Brain microvascular endothelial cell (primary cell): ENCODE results near the gene BMP6.

ENCODE experiments used
- DNase-seq: peaks from one replicate; pipeline ENCODE4 v3.0.0-alpha.2; 2020
- H3K27ac ChIP-seq: fragments of 250-450 bp; sonication (Bioruptor Pico); 2 replicates; pipeline ENCODE4 v1.5.1; 2020; ENCODE audit warnings: mild to moderate bottlenecking, moderate library complexity
- H3K27me3 ChIP-seq: fragments of 250-450 bp; sonication (Bioruptor Pico); replicated peaks from 2 replicates; pipeline ENCODE4 v1.5.1; 2020; ENCODE audit warnings: mild to moderate bottlenecking
- H3K36me3 ChIP-seq: fragments of 250-450 bp; sonication (Bioruptor Pico); replicated peaks from 2 replicates; pipeline ENCODE4 v1.5.1; 2020; ENCODE audit warnings: mild to moderate bottlenecking
- H3K4me3 ChIP-seq: 2 replicates; pipeline ENCODE4 v1.5.1; 2011; ENCODE audit warnings: low read depth, mild to moderate bottlenecking, control low read depth, low read length, moderate library complexity
- in situ Hi-C: cut with HindIII; loops from 2 replicates; pipeline ENCODE4 v1.10.0; 2017; ENCODE audit warnings: low sequenced_read_pairs, low pct_ligation_motif_present
- TF ChIP-seq, protein P1 (sequence below): IDR thresholded peaks from 2 replicates; pipeline ENCODE4 v1.5.1; 2011; ENCODE audit warnings: low read depth, mild to moderate bottlenecking, moderate library complexity, low read length, control low read depth, inconsistent platforms; ENCODE audit errors: missing control alignments

BMP6 gene

DNA sequence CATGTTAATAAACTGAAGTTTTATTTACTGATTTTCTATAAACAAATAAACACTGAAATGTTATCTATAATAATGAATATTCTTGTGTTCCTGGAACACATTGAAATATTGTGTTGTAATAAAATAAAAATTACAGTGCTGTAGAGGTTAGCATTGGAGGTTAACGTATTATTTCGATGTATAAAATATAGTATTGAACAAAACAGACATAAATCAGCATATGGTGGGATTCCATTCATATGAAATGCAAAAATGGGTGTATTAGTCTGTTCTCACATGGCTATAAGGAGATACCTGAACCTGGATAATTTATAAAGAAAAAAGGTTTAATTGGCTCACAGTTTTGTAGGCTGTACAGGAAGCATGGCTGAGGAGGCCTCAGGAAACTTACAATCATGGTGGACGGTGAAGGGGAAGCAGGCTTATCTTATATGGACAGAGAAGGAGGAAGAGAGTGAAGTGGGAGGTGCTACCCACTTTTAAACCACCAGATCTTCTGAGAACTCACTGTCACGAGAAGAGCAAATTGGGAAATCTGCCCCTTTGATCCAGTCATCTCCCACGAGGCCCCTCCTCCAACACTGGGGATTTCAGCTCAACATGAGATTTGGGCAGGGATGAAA lies 24.6 kb upstream of the BMP6 start:
- no peak for DNase-seq
- TF ChIP-seq, protein P1, sequence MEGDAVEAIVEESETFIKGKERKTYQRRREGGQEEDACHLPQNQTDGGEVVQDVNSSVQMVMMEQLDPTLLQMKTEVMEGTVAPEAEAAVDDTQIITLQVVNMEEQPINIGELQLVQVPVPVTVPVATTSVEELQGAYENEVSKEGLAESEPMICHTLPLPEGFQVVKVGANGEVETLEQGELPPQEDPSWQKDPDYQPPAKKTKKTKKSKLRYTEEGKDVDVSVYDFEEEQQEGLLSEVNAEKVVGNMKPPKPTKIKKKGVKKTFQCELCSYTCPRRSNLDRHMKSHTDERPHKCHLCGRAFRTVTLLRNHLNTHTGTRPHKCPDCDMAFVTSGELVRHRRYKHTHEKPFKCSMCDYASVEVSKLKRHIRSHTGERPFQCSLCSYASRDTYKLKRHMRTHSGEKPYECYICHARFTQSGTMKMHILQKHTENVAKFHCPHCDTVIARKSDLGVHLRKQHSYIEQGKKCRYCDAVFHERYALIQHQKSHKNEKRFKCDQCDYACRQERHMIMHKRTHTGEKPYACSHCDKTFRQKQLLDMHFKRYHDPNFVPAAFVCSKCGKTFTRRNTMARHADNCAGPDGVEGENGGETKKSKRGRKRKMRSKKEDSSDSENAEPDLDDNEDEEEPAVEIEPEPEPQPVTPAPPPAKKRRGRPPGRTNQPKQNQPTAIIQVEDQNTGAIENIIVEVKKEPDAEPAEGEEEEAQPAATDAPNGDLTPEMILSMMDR = no peak
- in situ Hi-C loops = no loop called here
- Histone ChIP-seq H3K36me3 (no peaks in the 10 kb centered on the region), H3K4me3 (no peak overlapping the region), H3K27ac (no peak overlapping the region), H3K27me3 (no peaks in the 10 kb centered on the region)

DNA sequence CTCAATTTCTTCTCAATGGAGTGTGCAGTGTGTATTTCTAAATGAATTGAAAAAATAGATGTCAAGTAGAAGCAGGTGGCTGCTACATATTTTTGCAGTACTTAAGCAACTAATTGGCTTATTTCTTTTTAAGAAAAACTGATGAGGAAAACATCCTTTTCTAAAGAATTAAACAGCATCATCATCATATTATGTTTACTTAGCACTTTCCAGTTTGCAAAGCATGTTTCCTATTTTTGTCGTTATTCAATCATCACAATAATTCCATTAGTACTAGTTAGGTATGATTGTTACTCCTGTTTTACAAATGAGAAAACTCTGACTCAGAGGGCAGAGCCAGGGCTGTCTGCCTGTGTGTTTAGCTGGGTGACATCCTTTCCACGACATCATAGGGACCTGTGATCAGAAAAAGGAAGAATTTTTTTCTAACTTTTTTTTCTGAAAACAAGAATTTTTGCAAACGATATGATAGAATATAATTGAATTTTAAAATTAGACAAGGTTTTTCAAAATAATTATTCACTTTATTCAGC lies 22.7 kb upstream of the BMP6 start:
- in situ Hi-C loops = no loop called here
- H3K27ac ChIP-seq = no peak overlapping the region
- DNase-seq = no peak
- H3K27me3 ChIP-seq = no peaks in the 10 kb centered on the region
- TF ChIP-seq, protein P1 = no peak
- no peak overlapping the region for H3K4me3 ChIP-seq
- no peaks in the 10 kb centered on the region for H3K36me3 ChIP-seq

DNA sequence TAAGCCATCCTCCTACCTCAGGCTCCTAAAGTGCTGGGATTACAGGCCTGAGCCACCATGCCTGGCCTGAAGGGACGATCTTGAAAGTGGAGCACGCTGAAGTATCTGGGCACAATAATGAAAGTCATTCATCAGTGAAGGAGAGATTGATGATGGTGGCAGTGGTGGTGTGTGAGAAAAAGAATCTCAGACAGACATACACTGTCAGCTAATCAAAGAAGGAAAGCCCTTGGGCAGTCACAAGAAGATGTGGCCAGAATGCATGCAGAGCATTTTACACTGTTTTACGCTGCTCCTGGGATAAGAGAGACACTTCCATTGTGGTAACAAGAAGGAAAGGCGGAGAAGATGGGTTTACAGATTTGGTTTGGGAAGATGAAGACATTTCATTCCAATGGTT lies 20.4 kb upstream of the BMP6 start:
- no peak overlapping the region for H3K27ac ChIP-seq
- DNase-seq = no peak
- H3K27me3 ChIP-seq = no peaks in the 10 kb centered on the region
- TF ChIP-seq, protein P1 = no peak
- H3K4me3 ChIP-seq = no peak overlapping the region
- no peaks in the 10 kb centered on the region for H3K36me3 ChIP-seq
- in situ Hi-C loops = no loop called here

DNA sequence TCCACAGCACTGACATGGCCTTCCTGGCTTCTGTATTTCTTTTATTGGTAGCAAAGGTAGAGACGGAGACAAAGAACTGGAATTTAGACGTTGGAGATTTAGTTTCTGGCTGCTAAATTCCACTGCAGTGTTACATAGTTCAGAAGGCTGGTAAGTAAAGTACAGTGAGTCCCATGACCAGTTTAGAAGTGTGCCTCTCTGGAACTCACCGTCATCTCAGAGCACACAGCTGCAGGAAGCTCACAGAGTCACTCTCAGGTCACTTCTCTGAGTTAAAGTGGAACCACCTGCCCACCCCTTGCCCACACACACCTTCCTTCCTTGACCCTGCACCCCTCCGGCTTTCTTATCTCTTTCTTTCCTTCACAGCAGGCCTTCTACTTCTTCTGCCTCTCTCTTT lies 19.6 kb upstream of the BMP6 start:
- TF ChIP-seq, protein P1 = no peak
- DNase-seq = no peak
- Histone ChIP-seq H3K36me3 (no peaks in the 10 kb centered on the region), H3K27me3 (no peaks in the 10 kb centered on the region), H3K4me3 (no peak overlapping the region), H3K27ac (no peak overlapping the region)
- in situ Hi-C loops = no loop called here

DNA sequence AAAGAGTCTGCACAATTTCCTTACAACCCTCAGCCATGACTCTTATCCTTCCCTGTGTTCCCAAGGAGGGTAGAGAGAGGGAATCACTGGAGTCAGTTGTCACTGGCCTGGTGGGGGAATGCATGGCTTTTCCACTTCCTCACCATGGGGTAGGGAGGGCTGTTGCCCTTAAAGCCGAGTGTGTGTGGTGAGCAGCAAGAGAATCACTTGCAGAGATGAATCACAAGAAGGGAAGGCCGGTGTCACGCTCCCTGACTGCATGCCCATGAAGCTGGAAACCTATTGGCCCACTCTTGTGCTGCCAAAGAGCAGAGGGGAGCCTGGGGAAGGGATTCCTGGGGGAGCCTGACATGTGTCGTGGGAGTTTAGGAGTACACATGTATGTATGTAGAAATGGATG lies 18.1 kb upstream of the BMP6 start:
- no peak overlapping the region for H3K4me3 ChIP-seq
- peak; percentile 68 for DNase-seq
- H3K27ac ChIP-seq = no peak overlapping the region
- no peaks in the 10 kb centered on the region for H3K27me3 ChIP-seq
- in situ Hi-C loops = no loop called here
- H3K36me3 ChIP-seq = no peaks in the 10 kb centered on the region
- TF ChIP-seq, protein P1 = no peak

DNA sequence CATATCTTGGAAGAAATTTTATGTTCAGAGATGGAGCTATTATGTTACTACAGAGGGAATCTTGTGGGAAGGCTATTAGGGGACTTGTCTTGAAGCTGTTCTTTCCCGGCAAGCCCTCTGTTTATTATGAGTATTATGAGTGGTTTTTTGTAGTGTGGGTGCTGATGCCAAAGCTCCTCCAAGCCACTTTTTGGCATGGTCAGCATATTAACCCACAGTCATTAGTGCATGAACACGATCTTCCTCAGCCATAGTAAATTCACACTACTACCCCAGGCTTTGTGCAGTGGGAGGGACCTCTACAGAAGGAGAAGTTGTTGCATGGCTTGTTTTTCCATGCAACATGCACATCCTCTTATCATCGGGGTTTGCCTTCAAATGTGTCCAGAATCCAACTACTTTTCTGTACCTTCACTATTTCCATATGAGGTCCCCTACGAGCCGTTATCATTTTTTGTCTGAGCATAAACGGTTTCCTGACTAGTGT lies 6.5 kb upstream of the BMP6 start:
- Histone ChIP-seq H3K27ac (no peak overlapping the region), H3K27me3 (peaks cover 2% of the 10 kb centered on the region)

More for the DNA sequence above, 6.5 kb upstream of the BMP6 start:
- DNase-seq = no peak
- no peak overlapping the region for H3K4me3 ChIP-seq
- TF ChIP-seq, protein P1 = no peak
- in situ Hi-C loops = no loop called here
- H3K36me3 ChIP-seq = no peaks in the 10 kb centered on the region
